ENCODE data around the gene TICAM1.
A peak's percentile ranks its signal among the peaks of the same experiment; 100 is the strongest.
"Not testable (repeated sequence)": the region's sequence is repeated elsewhere in the genome, so short reads cannot be mapped to it uniquely, and the experiment has no call there.

Gene TICAM1

GRCh38 chr19:4831304-4831978 lies at the start of gene TICAM1:
TSS of gene TICAM1 (minus strand) at chr19:4831712. CDS start at chr19:4818377, 13,335 bp downstream.
- DNase-seq, result peak in 1 of 2 donors; percentile 64

- no peak for DNase-seq
These were observed 47.5 kb upstream of the TICAM1 start for GRCh38 chr19:4879041-4879440.

GRCh38 chr19:4878491-4878968 lies 47.0 kb upstream of the TICAM1 start:
- peak in 1 of 2 donors; percentile 52 for DNase-seq

GRCh38 chr19:4877753-4878490 lies 46.4 kb upstream of the TICAM1 start:
- no peak for DNase-seq

GRCh38 chr19:4873930-4874329 lies 42.4 kb upstream of the TICAM1 start:
- no peak for DNase-seq

- DNase-seq, result no peak
These were observed 40.2 kb upstream of the TICAM1 start for GRCh38 chr19:4871711-4872110.

- peak; percentile 40 to 92 for DNase-seq
These were observed 38.7 kb upstream of the TICAM1 start for GRCh38 chr19:4870025-4870700.

GRCh38 chr19:4868286-4868834 lies 36.8 kb upstream of the TICAM1 start:
- no peak for DNase-seq

GRCh38 chr19:4867534-4868285 lies 36.2 kb upstream of the TICAM1 start, which contains the start of gene PLIN3:
TSS of gene PLIN3 (minus strand) at chr19:4867667. CDS start at chr19:4861394, 6,273 bp downstream.
- DNase-seq, result peak; percentile 88 to 98

GRCh38 chr19:4866595-4867424 lies 35.3 kb upstream of the TICAM1 start:
- DNase-seq, result peak; percentile 16 to 29

GRCh38 chr19:4861147-4861546 lies 29.6 kb upstream of the TICAM1 start:
- DNase-seq, result no peak

GRCh38 chr19:4859697-4860096 lies 28.2 kb upstream of the TICAM1 start:
- DNase-seq, result no peak

- not testable (repeated sequence) for DNase-seq
These were observed 25.0 kb upstream of the TICAM1 start for GRCh38 chr19:4856468-4856867.

- not testable (repeated sequence) for DNase-seq
These were observed 22.0 kb upstream of the TICAM1 start for GRCh38 chr19:4853506-4853905.

GRCh38 chr19:4852484-4852883 lies 21.0 kb upstream of the TICAM1 start:
- DNase-seq, result no peak

- peak; percentile 27 to 43 for DNase-seq
These were observed 20.2 kb upstream of the TICAM1 start for GRCh38 chr19:4851551-4852290.

GRCh38 chr19:4849019-4849418 lies 17.5 kb upstream of the TICAM1 start:
- no peak for DNase-seq

- DNase-seq, result no peak
These were observed 15.9 kb upstream of the TICAM1 start for GRCh38 chr19:4847190-4847973.

GRCh38 chr19:4845975-4846374 lies 14.5 kb upstream of the TICAM1 start:
- DNase-seq, result not testable (repeated sequence)

All from bone marrow (tissue), 2 donors.